HG02678 (cell line): ENCODE results near the gene RREB1.
A peak's percentile ranks its signal among the peaks of the same experiment; 100 is the strongest.
"Not testable (repeated sequence)": the region's sequence is repeated elsewhere in the genome, so short reads cannot be mapped to it uniquely, and the experiment has no call there.

Source experiments
- ATAC-seq: cut with Tn5 transposase; IDR thresholded peaks from one replicate; pipeline ENCODE4 v1.9.1; 2021; ENCODE audit warnings: mild to moderate bottlenecking, moderate library complexity; ENCODE audit not compliant: unreplicated experiment

Gene RREB1

DNA sequence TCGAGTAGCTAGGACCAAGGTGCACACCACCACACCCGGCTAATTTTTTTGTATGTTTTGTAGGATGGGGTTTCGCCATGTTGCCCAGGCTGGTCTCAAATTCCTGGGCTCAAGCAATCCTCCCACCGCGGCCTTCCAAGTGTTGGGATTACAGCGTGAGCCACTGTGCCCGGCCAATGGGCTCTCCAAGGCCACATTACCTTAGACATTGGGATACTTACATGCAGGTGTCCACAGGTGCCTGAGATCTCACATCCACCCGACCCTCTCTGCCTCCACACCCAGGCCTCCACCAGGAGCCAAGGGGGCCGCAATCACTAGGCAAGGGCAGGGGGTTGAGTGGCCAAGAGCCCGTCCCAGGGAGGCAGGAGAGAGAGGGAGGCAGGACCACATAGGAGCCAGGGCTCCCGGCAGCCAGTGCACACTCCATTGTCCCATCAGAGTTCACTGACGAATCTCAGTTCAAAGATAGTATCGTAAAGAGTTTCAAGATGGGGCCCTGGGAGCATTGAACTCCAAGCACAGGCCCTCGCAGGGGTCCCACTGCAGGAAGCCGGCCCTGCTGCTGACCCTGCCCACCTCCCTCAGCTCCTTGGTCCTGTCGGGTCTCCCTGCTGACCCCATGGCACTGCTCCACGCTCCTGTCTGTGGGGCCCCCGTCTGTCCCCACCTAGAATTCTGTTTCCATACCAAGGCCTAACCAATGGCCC is 149.9 kb downstream of the RREB1 start:
- no peak for ATAC-seq

DNA sequence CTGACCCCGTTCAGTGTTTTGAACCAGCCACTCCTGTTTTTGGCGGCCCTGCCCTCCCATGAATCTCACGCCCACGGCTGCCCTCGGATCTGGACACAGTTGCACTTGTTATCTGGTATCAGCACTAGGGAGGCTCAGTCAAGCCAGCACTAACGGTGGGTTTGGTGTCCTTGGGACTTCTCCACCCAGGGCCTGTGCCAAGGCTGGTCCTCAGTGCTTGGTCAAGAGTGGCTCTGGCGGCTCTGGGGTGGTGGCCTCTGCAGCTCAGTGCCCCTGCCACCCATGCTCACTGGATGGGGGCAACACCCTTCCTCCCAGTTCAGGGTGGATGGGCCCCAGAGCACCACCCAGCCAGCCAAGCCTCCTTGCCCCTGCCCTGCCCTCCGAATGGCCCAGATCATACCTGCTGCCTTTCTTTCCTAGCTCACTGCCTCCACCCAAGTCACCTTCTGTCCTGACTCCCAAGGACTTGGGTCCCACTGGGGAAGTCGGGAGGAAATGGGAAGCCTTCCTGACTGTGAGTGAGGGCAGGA is 150.5 kb downstream of the RREB1 start:
- no peak for ATAC-seq

DNA sequence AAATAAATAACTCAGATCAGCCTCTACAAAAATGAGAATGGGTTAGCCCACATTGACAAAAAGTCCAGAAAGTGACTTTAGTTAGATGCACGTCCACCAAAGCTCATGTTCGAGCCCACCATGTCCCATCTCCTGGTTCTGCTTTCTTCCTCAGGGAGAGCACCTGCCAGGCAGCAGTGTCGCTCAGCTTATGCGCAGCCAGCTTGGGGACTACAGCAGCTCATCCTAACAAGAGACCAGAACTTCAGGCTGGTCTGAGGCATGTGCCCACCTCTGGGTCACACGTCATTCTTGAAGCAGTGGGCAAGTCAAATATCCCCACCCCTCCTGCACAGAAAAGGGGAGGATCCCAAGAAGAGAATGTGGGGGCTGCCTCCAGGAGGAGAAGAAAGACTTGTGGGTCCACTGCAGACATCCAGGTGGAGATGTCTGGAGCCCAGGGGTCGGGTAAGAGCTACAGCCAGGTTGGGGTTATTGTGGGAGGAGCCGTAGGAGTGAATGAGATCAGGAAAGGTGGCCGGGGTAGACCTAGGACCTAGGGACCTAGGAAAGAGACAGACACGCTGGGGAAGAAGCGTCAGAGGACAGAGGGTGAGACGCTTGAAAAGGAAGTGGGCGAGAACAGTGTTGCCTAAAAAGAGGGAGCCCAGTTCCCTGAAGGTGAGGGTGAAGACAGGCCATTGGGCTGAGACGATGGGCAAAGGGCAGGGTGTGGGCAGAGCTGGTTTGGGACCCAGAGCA is 152.7 kb downstream of the RREB1 start:
- no peak for ATAC-seq

DNA sequence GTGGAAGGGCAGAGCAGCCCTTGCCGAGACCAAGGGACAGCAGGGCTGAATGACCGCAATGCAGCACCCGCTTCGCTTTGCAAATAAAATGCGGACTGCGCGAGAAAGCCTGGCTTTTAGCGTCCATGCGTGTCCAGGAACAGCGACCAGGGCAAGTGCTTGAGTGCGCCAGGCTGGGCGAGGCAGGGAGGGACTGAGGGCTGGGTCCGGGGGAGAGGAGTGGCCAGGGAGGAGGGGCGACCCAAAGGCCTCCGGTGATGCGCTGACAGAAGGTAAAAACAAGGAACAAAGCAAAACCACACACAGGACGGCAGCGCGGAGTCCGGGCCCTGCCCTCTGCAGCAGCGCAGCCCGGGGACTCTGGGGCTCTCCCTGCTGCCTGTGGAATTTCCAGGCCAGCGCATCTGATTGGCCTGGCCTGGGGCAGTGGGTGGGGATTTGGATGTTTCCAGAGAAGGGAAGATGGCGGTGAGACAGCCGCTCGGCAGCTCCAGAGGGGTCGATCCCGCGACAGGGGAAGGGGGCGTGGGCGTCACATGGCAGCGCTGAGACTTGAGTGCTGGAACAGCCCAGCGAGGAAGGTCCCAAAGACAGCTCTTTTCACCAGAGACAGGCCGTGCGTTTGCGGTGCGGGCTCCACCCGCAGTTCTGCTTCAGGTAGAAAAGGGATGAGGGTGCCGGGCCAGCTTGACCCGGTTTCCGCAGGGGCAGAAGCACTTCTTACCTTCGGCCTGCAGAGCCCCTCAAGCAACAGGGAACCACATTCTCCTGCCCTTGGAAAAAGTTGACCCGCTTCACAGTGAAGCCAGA is 153.5 kb downstream of the RREB1 start:
- ATAC-seq: peak; percentile 81

DNA sequence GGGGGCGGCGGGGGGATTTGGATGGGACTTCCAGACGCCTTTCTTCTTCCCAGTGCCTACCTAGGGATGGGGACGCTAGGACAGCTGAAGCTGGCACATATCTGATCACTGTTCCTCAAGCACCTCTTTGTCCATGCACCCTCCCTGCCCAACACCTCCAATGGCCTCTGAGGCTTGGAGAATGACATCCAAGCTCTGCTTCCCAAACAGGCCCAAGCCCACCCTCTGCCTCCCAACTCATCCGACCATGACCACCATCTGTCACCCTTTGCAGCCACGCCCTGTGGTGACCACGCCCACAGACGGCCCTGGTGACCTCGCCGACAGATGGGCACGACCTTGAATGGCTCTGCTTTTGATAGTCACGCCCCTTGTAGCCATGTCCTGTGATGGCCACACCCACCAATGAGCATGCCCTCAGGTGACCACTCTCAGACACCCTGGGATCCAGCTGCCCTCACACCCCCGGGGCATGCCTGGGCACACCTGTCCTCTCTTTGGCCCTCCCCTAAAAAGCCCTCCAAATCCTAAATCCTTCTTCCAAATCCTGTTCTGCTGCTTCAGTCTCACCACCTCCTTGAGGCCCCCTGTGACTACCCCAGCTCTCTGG is 154.2 kb downstream of the RREB1 start:
- ATAC-seq: no peak

DNA sequence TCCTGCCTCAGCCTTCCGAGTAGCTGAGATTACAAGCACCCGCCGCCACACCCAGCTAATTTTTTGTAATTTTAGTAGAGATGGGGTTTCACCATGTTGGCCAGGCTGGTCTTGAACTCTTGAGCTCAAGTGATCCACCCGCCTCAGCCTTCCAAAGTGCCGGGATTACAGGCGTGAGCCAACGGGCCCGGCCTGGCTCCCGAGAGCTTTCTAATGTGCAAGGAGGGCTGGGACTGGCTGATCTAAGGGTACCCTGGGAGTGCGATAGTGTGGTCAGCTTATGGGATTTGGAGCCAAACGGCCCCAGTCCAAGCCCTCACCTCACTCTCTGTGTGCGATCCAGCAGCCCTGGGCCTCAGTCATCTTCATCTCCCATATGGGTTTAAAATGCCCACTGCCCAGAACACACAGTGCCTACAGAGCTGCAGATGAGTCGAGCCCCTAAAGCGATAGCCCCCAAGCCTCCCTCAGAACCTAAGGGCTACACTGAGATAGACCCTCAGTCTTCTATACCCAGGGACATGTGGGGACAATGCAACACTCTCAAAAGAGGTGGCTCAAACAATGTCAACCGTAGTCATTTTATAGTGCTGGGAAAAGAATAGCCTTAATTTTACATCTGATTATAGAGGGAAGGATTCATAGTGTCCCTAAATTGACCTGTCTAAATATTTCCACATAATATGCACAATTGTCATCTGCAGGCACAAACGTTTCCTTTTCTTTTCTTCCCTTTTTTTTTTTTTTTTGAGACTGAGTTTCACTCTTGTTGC is 155.2 kb downstream of the RREB1 start:
- ATAC-seq: no peak

DNA sequence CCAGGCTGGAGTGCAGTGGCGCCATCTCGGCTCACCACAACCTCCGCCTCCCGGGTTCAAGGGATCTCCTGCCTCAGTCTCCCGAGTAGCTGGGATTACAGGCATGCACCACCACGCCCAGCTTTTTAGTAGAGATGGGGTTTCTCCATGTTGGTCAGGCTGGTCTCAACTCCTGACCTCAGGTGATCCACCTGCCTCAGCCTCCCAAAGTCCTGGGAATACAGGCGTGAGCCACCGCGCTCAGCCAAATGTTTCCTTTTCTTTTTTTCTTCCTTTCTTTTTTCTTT is 155.7 kb downstream of the RREB1 start:
- not testable (repeated sequence) for ATAC-seq

DNA sequence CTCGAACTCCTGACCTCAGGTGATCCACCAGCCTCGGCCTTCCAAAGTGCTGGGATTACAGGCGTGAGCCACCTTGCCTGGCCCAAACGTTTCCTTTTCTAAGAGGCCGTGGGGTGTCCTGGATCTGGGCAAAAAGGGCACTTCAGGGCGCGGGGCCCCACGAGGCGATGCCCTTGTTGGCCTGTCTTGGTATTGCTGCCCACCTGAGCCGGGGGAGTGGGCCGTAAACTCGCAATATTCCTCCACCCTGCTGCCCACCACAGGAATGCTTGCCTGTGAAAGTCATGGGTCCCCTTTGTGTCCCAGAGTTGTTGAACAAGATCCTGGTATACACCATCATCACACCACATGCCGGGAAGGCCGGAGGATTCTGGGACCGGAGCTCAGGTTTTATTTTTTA is 156.3 kb downstream of the RREB1 start:
- ATAC-seq: no peak

DNA sequence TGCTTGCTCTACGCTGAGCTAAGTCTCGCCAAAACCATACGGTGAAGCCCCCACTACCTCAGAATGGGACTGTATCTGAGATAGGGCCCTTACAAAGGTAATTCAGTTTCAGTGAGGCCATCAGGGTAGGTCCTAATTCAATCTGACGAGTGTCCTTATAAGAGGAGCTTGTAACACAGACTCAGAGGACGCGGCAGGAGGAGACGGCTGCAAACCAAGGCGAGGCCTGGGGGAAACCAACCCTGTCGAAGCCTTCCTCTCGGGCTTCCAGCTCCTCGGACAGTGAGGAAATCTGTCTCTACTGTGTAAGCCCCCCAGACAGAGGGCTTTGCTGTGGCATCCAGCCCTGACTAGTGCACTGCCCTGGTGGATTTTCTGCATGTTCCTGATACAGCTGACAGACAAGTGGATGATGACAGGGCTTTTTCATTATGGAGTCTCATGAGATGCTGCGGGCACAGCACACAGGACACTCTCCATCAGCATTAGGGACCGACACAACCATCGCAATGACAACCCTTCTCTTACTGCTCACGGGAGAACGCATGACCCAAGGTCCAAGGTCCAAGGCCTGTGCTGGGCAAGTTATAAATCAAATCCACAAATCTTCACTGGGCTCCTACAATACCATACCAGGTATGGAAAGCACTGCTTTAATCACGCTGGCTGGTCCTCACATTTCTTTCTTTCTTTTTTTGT is 157.1 kb downstream of the RREB1 start:
- no peak for ATAC-seq

DNA sequence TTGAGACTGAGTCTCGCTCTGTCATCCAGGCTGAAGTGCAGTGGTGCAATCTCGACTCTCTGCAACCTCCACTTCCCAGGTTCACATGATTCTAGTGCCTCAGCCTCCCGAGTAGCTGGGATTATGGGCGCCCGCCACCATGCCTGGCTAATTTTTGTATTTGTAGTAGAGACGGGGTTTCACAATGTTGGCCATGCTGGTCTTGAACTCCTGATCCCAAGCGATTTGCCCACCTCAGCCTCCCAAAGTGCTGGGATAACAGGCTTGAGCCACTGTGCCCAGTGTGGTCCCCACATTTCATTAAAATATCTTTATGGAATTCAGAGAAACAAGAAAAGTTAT is 157.6 kb downstream of the RREB1 start:
- ATAC-seq: not testable (repeated sequence)

DNA sequence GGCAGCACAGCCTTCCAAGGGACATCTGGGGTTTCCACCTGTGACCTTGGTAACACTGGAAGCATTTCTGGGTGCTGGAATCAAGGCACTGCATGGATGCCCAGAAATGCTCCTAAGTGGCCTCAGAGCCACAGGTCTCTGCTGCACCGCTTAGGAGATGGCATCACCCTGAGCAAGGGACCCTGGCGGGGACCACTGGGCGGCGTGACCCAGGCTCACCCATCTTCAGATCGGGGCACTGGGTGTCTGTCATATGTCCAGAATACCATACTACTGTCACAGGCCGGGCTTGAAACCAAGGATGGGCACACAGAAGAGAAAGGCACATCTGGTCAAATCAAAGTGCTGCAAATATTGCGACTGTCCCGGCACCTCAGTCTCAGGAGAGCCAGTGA is 159.3 kb downstream of the RREB1 start:
- no peak for ATAC-seq

DNA sequence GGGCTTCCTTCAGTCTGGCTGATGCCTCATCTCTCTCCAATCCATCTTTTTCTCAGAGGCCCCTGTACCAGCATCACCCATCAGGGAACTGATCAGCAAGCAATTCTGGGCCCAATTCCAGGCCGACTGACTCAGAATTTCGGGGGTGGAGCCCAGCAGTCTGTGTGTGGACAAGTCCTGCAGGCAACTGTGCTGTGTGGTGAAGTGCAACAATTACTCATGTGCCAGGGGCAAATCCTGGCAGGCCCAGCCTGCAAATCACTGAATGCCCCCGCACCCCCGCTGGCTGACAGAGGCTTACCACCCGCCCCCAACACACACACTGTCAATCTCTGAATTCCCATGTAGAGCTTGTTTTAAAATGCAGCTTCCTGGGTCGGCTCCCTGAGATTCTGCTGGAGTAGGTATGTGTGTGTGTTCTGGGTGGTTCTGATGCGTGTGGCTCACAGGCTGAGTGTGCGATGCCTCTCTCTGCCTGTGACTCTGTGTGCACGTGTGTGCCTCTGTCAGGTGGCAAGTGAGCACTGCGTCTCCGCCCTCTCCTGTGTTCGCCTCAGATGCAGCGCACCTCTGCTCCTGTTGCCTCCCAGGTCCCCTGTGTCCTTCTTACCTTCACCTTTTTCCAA is 159.8 kb downstream of the RREB1 start:
- ATAC-seq: no peak

DNA sequence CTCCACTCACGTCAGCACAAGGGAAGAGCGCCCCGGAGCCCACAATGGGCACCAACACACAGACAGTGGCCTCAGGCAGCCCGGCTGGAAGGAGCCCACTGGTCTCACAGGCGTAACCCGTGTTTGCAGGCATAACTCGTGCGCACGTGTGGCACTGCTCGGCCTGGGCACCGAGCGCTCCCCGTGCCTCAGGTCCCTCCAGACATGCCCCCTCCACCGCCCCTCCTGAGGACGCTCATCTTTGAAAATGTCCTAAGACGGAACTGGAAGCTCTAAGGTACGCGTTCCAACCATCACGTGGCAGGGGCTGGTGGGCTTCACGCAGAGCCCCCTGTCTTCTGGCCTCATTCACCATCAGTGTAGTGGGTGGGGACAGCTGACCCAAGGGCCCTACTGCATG is 160.6 kb downstream of the RREB1 start:
- ATAC-seq: no peak

DNA sequence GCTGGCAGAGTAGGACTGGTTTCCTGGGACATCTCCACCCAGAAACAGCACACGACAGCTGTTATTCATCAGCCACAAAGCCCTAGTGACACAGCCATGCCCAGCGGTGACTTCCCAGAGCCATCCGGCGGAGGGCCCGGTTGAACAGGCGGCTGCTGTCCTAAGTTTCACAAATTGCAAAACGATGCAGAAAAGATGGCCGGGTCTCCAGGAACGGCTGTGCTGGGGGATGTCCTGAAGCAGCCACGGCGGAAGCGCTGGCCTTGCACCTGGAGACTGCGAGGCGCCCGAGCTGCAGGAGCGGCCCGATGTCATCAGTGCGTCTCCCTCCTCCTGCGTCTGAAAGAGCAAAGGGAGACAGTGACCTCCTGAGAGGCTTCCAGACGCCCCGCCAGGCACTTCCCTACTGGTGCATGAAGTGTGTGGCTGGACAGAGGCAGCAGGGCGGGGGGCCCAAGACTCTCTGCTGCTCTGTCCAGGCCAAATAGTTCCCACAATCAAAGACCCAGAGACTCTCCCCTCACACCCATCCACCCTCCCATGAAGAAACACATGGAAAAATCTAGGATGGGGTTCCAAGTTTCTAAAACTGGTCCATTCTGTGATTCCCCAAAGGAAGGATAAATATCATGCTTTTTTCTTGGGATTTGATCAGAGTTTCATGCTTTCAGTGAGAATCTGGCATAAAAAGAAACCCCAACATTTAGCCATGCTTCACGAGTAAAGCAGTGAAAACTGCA is 161.2 kb downstream of the RREB1 start:
- ATAC-seq: no peak

DNA sequence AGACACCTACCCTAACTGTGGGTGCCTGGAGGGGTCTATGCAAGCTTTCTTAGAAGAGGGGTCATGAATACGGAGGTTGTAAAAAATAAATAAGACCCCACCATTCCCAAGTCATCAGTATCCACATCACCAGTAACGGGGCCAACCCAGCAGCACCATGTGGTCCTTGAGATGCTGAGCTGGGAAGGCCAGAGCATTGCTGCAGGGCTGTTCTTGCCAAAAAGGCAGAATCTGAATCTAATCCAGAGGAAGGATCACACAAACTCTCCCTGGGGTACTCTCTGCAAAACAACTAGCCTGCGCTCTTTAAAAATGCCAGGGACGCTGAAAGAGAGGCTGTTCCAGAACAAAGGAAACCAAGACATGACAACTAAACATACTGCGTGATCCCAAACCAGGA is 162.1 kb downstream of the RREB1 start:
- ATAC-seq: no peak

DNA sequence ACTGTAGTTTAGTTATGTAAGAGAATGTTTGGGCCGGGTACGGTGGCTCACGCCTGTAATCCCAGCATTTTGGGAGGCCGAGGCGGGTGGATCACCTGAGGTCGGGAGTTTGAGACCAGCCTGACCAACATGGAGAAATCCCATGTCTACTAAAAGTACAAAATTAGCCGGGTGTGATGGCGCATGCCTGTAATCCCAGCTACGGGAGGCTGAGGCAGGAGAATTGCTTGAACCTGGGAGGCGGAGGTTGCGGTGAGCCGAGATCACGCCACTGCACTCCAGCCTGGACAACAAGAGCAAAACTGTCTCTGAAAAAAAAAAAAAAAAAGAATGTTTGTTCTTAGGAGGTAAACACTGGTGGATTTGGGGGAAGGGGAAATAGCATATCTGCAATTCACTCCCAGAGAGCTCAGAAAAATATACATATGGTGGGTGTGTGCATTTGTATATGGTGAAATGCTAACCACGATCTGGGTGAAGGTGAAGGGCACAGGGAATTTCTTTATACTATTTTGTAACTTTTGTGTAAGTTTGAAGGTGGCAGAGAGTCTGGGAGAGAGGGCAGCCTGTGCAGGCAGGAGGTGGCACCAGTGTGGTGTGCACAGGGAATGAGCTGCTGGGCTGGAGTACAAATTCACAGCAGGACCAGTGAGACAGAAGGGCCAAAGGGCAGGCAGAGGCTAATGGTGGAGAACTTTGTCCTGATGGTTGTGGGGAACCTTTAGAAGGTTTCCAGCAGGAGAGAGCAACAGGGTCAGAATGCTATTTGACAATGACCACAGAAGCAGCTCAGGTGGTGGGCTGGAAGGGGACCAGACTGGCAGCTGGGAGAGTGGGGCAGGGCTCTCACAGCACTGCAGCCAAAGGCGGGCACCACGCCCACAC is 162.8 kb downstream of the RREB1 start:
- ATAC-seq: no peak

DNA sequence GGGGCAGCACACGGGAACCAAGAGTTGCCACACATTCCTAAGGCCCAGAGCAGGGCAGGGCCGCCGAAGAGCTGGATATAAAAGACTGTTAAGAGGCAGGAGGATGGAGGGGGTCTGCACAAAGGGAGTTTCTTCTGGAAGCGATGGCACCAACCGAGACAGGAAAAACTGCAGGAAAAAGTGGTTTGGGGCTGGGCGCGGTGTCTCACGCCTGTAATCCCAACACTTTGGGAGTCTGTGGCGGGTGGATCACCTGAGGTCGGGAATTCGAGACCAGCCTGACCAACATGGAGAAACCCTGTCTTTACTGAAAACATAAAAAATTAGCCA is 163.4 kb downstream of the RREB1 start:
- no peak for ATAC-seq

DNA sequence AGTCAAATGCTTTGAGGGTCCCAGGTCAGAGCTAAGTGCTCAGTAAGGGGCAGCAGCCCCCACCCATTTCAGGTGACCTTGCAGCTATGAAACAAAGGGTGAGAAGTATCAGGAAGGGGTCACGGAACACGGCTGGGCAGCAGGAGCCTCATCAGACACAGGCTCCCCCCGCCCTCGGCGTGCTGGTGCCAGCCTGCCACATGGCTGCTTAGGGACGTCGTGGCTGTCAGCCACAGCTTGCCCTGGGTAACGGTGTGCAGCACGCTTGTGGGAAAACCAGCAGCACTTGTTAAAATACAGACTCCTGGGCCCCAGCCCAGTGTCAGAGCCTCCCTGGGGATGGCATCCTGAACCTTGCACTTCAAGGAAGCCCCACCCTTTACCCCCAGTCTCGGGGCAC is 165.9 kb downstream of the RREB1 start:
- ATAC-seq: no peak
